Measurements from ENCODE around the gene LYRM4.
"Not testable (repeated sequence)": the region's sequence is repeated elsewhere in the genome, so short reads cannot be mapped to it uniquely, and the experiment has no call there.

LYRM4 gene

DNA sequence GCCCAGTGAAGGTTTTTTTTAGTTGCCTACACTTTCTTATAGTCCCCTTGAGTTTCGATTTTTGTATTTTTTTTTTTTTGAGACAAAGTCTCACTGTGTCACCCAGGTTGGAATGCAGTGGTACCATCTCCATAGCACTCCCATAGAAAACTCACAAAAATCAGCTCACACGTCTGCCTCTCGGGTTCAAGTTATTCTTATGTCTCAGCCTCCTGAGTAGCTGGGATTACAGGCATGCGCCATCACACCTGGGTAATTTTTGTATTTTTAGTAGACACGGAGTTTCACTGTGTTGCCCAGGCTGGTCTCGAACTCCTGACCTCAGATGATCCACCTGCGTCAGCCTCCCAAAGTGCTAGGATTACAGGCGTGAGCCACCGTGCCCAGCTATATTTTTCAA is 200.3 kb downstream of the LYRM4 start:
- not testable (repeated sequence) for H3K27me3 ChIP-seq (ENCODE audit: insufficient read depth, low read length); H3K4me1 ChIP-seq (ENCODE audit: insufficient read depth, low read length); H3K9me3 ChIP-seq (ENCODE audit: low read length); H3K36me3 ChIP-seq (ENCODE audit: insufficient read depth, low read length); H2AFZ ChIP-seq (ENCODE audit: low read depth, low read length); H3K4me3 ChIP-seq (ENCODE audit: low read length)

DNA sequence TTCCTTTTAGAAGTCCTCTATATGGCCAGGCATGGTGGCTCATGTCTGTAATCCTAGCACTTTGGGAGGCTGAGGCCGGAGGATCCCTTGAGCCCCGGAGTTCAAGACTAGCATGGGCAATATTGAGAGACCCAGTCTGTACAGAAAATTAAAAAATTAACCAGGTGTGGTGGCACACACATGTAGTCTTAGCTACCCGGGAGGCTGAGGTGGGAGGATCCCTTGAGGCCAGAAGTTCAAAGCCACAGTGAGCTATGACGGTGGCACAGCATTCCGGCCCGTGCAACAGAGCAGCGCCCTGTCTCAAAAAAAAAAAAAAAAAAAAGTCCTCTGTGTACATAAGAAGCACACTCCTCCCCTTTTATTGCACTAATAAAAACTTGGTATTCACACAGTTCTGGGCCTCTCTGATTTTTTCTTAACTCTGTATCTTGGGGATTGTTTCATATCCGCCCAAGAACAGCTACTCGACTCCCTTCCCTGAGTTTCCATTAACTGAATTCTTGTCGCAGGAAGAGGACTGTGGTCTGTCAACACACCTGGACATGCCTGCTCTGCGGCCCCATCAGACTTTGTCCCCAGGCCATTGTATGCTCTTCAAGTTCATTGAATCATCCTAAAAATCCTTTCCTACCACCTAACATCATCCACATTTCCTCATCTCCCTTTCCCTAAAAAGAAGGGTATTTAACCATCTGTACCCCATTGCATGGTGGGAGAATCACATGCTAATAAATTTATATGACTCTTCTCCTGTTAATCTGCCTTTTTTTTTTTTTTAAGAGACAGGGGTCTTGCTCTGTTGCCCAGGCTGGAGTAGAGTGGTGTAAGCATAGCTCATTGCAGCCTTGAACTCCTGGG is 201.5 kb downstream of the LYRM4 start:
- no peaks in the 10 kb centered on the region for H3K4me1 ChIP-seq (ENCODE audit: insufficient read depth, low read length)
- no peaks in the 10 kb centered on the region for H3K9me3 ChIP-seq (ENCODE audit: low read length)
- H2AFZ ChIP-seq (ENCODE audit: low read depth, low read length): no peak overlapping the region
- H3K36me3 ChIP-seq (ENCODE audit: insufficient read depth, low read length): no peaks in the 10 kb centered on the region
- no peak overlapping the region for H3K4me3 ChIP-seq (ENCODE audit: low read length)
- H3K27me3 ChIP-seq (ENCODE audit: insufficient read depth, low read length): no peaks in the 10 kb centered on the region

Measured in neuron (in vitro differentiated cells).